Activated T-cell treated with anti-CD3 and anti-CD28 coated beads, Interleukin-2, amount 50 U/mL, for 24 hours (primary cell): ENCODE results near the gene EDEM3.

ENCODE experiments used
- DNase-seq: peaks from one replicate; pipeline ENCODE4 v3.0.0-alpha.2; 2020
- H3K27ac Mint-ChIP-seq: 2 replicates; pipeline ENCODE4 v1.8.0; 2020; ENCODE audit warnings: mild to moderate bottlenecking, mixed read lengths
- H3K27me3 Mint-ChIP-seq: 2 replicates; pipeline ENCODE4 v1.8.0; 2020; ENCODE audit warnings: mixed read lengths
- H3K36me3 Mint-ChIP-seq: 2 replicates; pipeline ENCODE4 v1.8.0; 2020; ENCODE audit warnings: low read depth, mixed read lengths
- H3K4me1 Mint-ChIP-seq: 2 replicates; pipeline ENCODE4 v1.8.0; 2020; ENCODE audit warnings: low read depth, mixed read lengths
- H3K4me3 Mint-ChIP-seq: 2 replicates; pipeline ENCODE4 v1.8.0; 2020; ENCODE audit warnings: mild to moderate bottlenecking, moderate library complexity, mixed read lengths
- H3K9me3 Mint-ChIP-seq: 2 replicates; pipeline ENCODE4 v1.8.0; 2020; ENCODE audit warnings: mixed read lengths

EDEM3 gene

GRCh38 chr1:184757891-184758290 lies 3.2 kb upstream of the EDEM3 start:
- Mint-ChIP-seq H3K27ac (no peak overlapping the region), H3K9me3 (no peaks in the 10 kb centered on the region), H3K4me3 (no peak overlapping the region), H3K4me1 (peaks cover 21% of the 10 kb centered on the region), H3K27me3 (peaks cover 6% of the 10 kb centered on the region), H3K36me3 (peaks cover 19% of the 10 kb centered on the region)
- DNase-seq = no peak

GRCh38 chr1:184757406-184757805 lies 2.7 kb upstream of the EDEM3 start:
- no peak for DNase-seq
- Mint-ChIP-seq H3K4me1 (peaks cover 26% of the 10 kb centered on the region), H3K27me3 (peaks cover 6% of the 10 kb centered on the region), H3K36me3 (peaks cover 22% of the 10 kb centered on the region), H3K9me3 (no peaks in the 10 kb centered on the region), H3K4me3 (no peak overlapping the region), H3K27ac (no peak overlapping the region)

- peak; percentile 35 for DNase-seq
- Mint-ChIP-seq H3K27me3 (peaks cover 6% of the 10 kb centered on the region), H3K4me1 (peaks cover 39% of the 10 kb centered on the region), H3K9me3 (no peaks in the 10 kb centered on the region), H3K36me3 (peaks cover 26% of the 10 kb centered on the region), H3K27ac (peak overlapping the region; percentile 97), H3K4me3 (peak overlapping the region; percentile 86)
These were observed 788 bp upstream of the EDEM3 start for GRCh38 chr1:184755226-184756065.

GRCh38 chr1:184753608-184754475 lies 816 bp downstream of the EDEM3 start:
- peaks cover 32% of the 10 kb centered on the region for H3K36me3 Mint-ChIP-seq
- no peaks in the 10 kb centered on the region for H3K9me3 Mint-ChIP-seq
- peak overlapping the region; percentile 86 for H3K4me3 Mint-ChIP-seq
- peaks cover 52% of the 10 kb centered on the region for H3K4me1 Mint-ChIP-seq
- H3K27me3 Mint-ChIP-seq = peaks cover 4% of the 10 kb centered on the region
- DNase-seq = no peak
- peak overlapping the region; percentile 97 for H3K27ac Mint-ChIP-seq

GRCh38 chr1:184753117-184753516 lies 1.5 kb downstream of the EDEM3 start:
- no peak for DNase-seq

GRCh38 chr1:184752656-184753055 lies 2.0 kb downstream of the EDEM3 start:
- Mint-ChIP-seq H3K4me1 (peaks cover 56% of the 10 kb centered on the region), H3K36me3 (peaks cover 41% of the 10 kb centered on the region), H3K27me3 (peaks cover 3% of the 10 kb centered on the region), H3K9me3 (no peaks in the 10 kb centered on the region), H3K4me3 (peak overlapping the region; percentile 86), H3K27ac (peak overlapping the region; percentile 97)
- DNase-seq = no peak

More at GRCh38 chr1:184753117-184753516, 1.5 kb downstream of the EDEM3 start:
- Mint-ChIP-seq H3K27ac (peak overlapping the region; percentile 97), H3K36me3 (peaks cover 36% of the 10 kb centered on the region), H3K9me3 (no peaks in the 10 kb centered on the region), H3K27me3 (peaks cover 4% of the 10 kb centered on the region), H3K4me1 (peaks cover 54% of the 10 kb centered on the region), H3K4me3 (peak overlapping the region; percentile 86)

GRCh38 chr1:184748740-184749139 lies 5.9 kb downstream of the EDEM3 start:
- H3K4me1 Mint-ChIP-seq = peaks cover 77% of the 10 kb centered on the region
- no peaks in the 10 kb centered on the region for H3K9me3 Mint-ChIP-seq
- DNase-seq = no peak
- H3K27ac Mint-ChIP-seq = no peak overlapping the region
- H3K36me3 Mint-ChIP-seq = peaks cover 61% of the 10 kb centered on the region
- no peak overlapping the region for H3K4me3 Mint-ChIP-seq
- no peaks in the 10 kb centered on the region for H3K27me3 Mint-ChIP-seq

- no peak for DNase-seq
- H3K4me1 Mint-ChIP-seq = peaks cover 74% of the 10 kb centered on the region
- no peaks in the 10 kb centered on the region for H3K9me3 Mint-ChIP-seq
- H3K4me3 Mint-ChIP-seq = no peak overlapping the region
- H3K27ac Mint-ChIP-seq = peak overlapping the region; percentile 14
- peaks cover 51% of the 10 kb centered on the region for H3K36me3 Mint-ChIP-seq
- H3K27me3 Mint-ChIP-seq = no peaks in the 10 kb centered on the region
These were observed 7.3 kb downstream of the EDEM3 start for GRCh38 chr1:184747089-184747955.

GRCh38 chr1:184745929-184746638 lies 8.6 kb downstream of the EDEM3 start:
- Mint-ChIP-seq H3K4me1 (peaks cover 71% of the 10 kb centered on the region), H3K9me3 (no peaks in the 10 kb centered on the region), H3K36me3 (peaks cover 54% of the 10 kb centered on the region), H3K27ac (peak overlapping the region; percentile 58), H3K4me3 (no peak overlapping the region), H3K27me3 (no peaks in the 10 kb centered on the region)
- DNase-seq = no peak

- Mint-ChIP-seq H3K9me3 (no peaks in the 10 kb centered on the region), H3K27ac (no peak overlapping the region), H3K27me3 (no peaks in the 10 kb centered on the region), H3K4me1 (peaks cover 73% of the 10 kb centered on the region), H3K4me3 (no peak overlapping the region), H3K36me3 (peaks cover 60% of the 10 kb centered on the region)
- no peak for DNase-seq
These were observed 9.5 kb downstream of the EDEM3 start for GRCh38 chr1:184745110-184745509.

- peaks cover 65% of the 10 kb centered on the region for H3K4me1 Mint-ChIP-seq
- H3K36me3 Mint-ChIP-seq = peaks cover 52% of the 10 kb centered on the region
- H3K4me3 Mint-ChIP-seq = no peak overlapping the region
- H3K27ac Mint-ChIP-seq = peak overlapping the region; percentile 80
- no peaks in the 10 kb centered on the region for H3K27me3 Mint-ChIP-seq
- H3K9me3 Mint-ChIP-seq = no peaks in the 10 kb centered on the region
- DNase-seq = no peak
These were observed 11.4 kb downstream of the EDEM3 start for GRCh38 chr1:184743062-184743756.

GRCh38 chr1:184740344-184740743 lies 14.3 kb downstream of the EDEM3 start:
- Mint-ChIP-seq H3K36me3 (peaks cover 51% of the 10 kb centered on the region), H3K27me3 (no peaks in the 10 kb centered on the region), H3K27ac (no peak overlapping the region), H3K4me3 (no peak overlapping the region), H3K4me1 (peaks cover 49% of the 10 kb centered on the region), H3K9me3 (no peaks in the 10 kb centered on the region)
- no peak for DNase-seq

GRCh38 chr1:184739796-184740195 lies 14.9 kb downstream of the EDEM3 start:
- Mint-ChIP-seq H3K9me3 (no peaks in the 10 kb centered on the region), H3K36me3 (peaks cover 52% of the 10 kb centered on the region), H3K27ac (no peak overlapping the region), H3K27me3 (no peaks in the 10 kb centered on the region), H3K4me3 (no peak overlapping the region), H3K4me1 (peaks cover 46% of the 10 kb centered on the region)
- no peak for DNase-seq
